ENCODE data around the gene NKX1-2. TPM values are rescaled to one million over a fixed set of nuclear protein-coding genes. Genes with fewer than 3 reads are reported as not detected.
A peak's percentile ranks its signal among the peaks of the same experiment; 100 is the strongest.

Gene NKX1-2
- total RNA-seq, 1 donor from 2014 or later, result not detected

DNA sequence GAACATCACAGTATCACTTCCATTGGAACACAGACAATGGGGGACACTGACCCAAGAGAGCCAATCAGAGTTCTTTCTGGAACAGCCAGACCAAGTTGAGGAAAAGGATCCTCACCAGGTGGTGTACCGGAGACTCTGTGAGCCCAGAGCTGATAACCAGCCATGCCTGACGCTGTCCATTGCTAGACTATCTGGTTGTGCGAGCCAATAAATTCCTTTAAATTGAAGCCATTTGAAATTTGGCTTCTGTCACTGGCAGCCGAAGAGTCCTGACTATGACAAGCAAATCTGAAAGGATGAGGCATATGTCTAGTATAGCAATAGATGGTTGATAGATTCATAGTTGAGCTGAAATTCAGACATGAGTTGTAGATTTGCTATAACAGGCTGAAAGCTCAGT, 8.6 kb upstream of the NKX1-2 start:
- TF ChIP-seq, protein P1, sequence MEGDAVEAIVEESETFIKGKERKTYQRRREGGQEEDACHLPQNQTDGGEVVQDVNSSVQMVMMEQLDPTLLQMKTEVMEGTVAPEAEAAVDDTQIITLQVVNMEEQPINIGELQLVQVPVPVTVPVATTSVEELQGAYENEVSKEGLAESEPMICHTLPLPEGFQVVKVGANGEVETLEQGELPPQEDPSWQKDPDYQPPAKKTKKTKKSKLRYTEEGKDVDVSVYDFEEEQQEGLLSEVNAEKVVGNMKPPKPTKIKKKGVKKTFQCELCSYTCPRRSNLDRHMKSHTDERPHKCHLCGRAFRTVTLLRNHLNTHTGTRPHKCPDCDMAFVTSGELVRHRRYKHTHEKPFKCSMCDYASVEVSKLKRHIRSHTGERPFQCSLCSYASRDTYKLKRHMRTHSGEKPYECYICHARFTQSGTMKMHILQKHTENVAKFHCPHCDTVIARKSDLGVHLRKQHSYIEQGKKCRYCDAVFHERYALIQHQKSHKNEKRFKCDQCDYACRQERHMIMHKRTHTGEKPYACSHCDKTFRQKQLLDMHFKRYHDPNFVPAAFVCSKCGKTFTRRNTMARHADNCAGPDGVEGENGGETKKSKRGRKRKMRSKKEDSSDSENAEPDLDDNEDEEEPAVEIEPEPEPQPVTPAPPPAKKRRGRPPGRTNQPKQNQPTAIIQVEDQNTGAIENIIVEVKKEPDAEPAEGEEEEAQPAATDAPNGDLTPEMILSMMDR (IDR thresholded peaks at IDR 0.05; ENCODE audit: unreplicated experiment), result no peak
- Mint-ChIP-seq H3K27ac (no peak overlapping the region), H3K9me3 (peaks cover 5% of the 10 kb centered on the region), H3K4me1 (peaks cover 2% of the 10 kb centered on the region), H3K36me3 (no peaks in the 10 kb centered on the region), H3K4me3 (no peak overlapping the region), H3K27me3 (ENCODE audit: low read depth) (peaks cover 42% of the 10 kb centered on the region)
- no peak for DNase-seq (ENCODE audit: low spot score in 2 of 2, unreplicated experiment in 2 of 2)

DNA sequence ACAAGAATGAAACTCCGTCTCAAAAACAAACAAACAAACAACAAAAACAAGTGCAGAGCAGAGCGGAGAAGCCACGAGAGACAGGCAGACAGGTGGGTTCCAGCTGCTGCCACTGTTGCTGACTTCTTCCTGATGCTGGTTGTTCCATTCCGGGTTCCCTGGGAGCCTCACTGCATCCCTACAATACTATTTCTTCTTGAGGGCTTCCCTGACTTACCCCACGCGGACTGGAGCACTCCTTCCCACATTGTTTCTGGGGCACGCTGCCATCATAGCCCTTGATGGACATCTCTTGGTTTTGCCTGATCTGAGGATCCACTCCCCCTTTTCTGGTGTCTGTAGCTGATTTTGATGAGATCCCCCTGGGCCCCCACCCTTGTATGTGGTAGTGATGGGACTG, 5.6 kb upstream of the NKX1-2 start:
- Mint-ChIP-seq H3K9me3 (peaks cover 5% of the 10 kb centered on the region), H3K4me1 (peaks cover under 1% of the 10 kb centered on the region), H3K27me3 (ENCODE audit: low read depth) (peaks cover 71% of the 10 kb centered on the region)

DNA sequence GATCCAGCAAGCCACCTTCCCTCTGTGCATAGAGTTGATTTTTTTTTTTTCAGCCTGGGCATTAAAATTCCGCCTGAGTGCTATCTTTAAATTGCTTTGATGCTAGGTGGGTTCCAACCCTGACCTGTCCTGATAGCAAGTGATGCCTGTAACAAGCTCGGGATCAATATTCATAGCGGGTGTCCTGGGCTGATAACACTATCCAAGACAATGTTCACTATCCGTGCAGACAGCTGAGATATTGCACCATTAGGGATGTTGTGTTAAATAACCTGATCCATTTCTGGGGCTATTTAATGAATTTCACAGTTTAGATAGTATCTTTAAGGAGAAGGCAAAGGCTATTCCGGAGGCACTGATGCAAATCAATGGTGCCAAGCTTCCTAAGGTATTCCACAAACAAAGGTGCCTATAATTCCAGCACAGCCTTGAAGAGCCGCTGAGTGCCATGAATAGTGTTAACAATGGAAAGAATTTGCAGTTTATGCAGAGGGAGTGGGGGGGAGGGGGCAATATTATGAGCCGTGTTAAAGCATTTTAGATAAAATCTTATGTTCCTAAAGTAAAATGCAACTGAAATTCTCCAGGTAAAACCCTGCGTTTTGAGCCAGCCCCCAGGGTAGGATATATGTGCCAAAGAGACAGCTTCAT, 4.2 kb upstream of the NKX1-2 start:
- Mint-ChIP-seq H3K4me3 (no peak overlapping the region), H3K4me1 (peaks cover 8% of the 10 kb centered on the region), H3K27ac (no peak overlapping the region), H3K27me3 (ENCODE audit: low read depth) (peaks cover 80% of the 10 kb centered on the region), H3K36me3 (no peaks in the 10 kb centered on the region), H3K9me3 (no peaks in the 10 kb centered on the region)
- TF ChIP-seq, protein P1 (IDR thresholded peaks at IDR 0.05; ENCODE audit: unreplicated experiment), result no peak
- DNase-seq (ENCODE audit: low spot score in 2 of 2, unreplicated experiment in 2 of 2), result no peak

More for the DNA sequence above, 5.6 kb upstream of the NKX1-2 start:
- DNase-seq (ENCODE audit: low spot score in 2 of 2, unreplicated experiment in 2 of 2), result no peak
- TF ChIP-seq, protein P1 (IDR thresholded peaks at IDR 0.05; ENCODE audit: unreplicated experiment), result no peak
- H3K4me3 Mint-ChIP-seq, result no peak overlapping the region
- H3K36me3 Mint-ChIP-seq, result no peaks in the 10 kb centered on the region
- no peak overlapping the region for H3K27ac Mint-ChIP-seq

DNA sequence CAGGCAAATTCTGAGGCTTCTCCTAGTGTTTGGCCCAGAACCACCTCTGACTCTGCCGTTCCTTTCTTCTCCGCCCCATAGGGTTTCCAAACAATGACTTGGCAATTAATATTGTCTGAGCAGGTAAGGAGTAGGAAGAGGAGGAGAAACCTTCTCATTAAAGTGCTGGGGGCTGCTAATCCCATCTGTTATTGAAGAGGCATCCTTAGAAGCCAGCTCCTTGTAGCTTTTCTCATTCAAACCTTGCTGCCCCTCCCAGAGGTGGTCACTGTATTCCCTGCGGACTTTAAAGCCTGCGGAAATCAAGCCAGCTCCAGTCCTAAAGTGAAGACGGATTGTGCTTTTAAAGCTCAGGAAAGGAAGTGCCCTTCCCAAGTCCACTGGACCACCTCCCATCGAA, 1.4 kb upstream of the NKX1-2 start:
- no peak overlapping the region for H3K27ac Mint-ChIP-seq
- peak overlapping the region; percentile 24 for H3K4me3 Mint-ChIP-seq
- no peaks in the 10 kb centered on the region for H3K9me3 Mint-ChIP-seq
- H3K36me3 Mint-ChIP-seq, result no peaks in the 10 kb centered on the region
- H3K27me3 Mint-ChIP-seq (ENCODE audit: low read depth), result peaks cover 94% of the 10 kb centered on the region
- peaks cover 19% of the 10 kb centered on the region for H3K4me1 Mint-ChIP-seq
- TF ChIP-seq, protein P1 (IDR thresholded peaks at IDR 0.05; ENCODE audit: unreplicated experiment), result no peak
- DNase-seq (ENCODE audit: low spot score in 2 of 2, unreplicated experiment in 2 of 2), result no peak

DNA sequence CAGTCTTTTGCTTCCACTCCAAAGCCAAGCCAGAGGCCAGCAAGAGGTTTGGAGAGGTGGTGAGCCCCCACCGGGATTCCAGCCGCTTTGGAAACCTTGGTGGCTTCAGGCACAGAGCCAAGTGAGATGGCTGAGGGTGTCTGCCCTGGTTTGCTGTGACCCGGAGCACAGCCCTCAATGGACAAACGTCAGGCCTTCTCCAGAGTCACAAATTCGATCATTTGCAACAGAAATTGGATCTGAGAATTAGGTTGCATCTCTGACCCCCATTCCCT, 885 bp upstream of the NKX1-2 start:
- H3K27ac Mint-ChIP-seq, result no peak overlapping the region
- H3K36me3 Mint-ChIP-seq, result no peaks in the 10 kb centered on the region
- H3K27me3 Mint-ChIP-seq (ENCODE audit: low read depth), result peaks cover 94% of the 10 kb centered on the region
- peak overlapping the region; percentile 60 for H3K4me3 Mint-ChIP-seq
- TF ChIP-seq, protein P1 (IDR thresholded peaks at IDR 0.05; ENCODE audit: unreplicated experiment), result no peak
- H3K4me1 Mint-ChIP-seq, result peaks cover 19% of the 10 kb centered on the region
- no peaks in the 10 kb centered on the region for H3K9me3 Mint-ChIP-seq
- no peak for DNase-seq (ENCODE audit: low spot score in 2 of 2, unreplicated experiment in 2 of 2)

All from mesothelial cell of epicardium (in vitro differentiated cells).